Frontal cortex (tissue), 4 donors: ENCODE measurements around the gene COL5A3. TPM values are rescaled to one million over a fixed set of nuclear protein-coding genes. Genes with fewer than 3 reads are reported as not detected.
"Not testable (repeated sequence)": the region's sequence is repeated elsewhere in the genome, so short reads cannot be mapped to it uniquely, and the experiment has no call there.

Source experiments
- DNase-seq, 2 donors: peaks; one replicate each; pipeline ENCODE4 v3.0.0; 2012; ENCODE audit warnings: low spot score in 2 of 2
- FAIRE-seq: peaks from 2 replicates; lab custom pipeline; 2012; peaks lifted over from hg19 to GRCh38; lab: Jason Lieb, UNC
- total RNA-seq: library from RNA; depleted of rRNA; stranded (reverse); fragments of >200 nt; gene quantifications from one replicate; pipeline ENCODE4 v1.2.3, GENCODE V29; 2014
- donor health status: control.
- donor health status: control.
- donor health status: control.

COL5A3 gene
- total RNA-seq, 1 donor from 2014 or later: 0.82 TPM

DNA sequence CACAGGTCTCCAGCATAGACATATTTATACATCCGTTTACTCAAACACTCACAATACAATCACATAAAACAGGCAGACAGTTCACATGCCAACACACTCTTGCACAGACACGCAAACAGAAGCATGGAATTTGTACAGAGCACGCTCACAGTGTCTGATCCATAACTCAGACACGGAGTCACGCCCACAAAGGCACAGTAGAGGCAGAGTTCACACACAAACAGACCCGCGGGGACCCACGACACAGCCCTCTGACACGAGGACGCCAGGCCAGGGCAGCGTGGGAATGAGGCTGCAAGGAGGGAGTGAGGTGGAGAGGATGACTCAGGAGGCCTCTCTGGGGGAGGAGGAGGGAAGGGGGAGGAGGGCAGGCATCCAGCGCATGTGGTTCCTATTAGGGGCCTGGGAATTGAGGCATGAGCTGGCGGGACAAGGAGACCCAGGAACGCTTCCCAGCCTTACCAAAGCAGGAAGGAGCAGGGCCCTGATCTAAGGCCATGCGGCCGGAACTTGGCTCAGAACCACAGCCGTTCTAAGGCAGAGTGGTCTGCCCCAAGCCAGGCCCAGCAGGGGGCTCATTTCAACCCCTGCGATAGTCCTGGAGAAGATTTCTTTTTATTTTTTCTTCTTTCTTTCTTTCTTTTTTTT lies 64.9 kb downstream of the COL5A3 start:
- FAIRE-seq (no peak), DNase-seq (peak in 1 of 2 donors; percentile 53)

DNA sequence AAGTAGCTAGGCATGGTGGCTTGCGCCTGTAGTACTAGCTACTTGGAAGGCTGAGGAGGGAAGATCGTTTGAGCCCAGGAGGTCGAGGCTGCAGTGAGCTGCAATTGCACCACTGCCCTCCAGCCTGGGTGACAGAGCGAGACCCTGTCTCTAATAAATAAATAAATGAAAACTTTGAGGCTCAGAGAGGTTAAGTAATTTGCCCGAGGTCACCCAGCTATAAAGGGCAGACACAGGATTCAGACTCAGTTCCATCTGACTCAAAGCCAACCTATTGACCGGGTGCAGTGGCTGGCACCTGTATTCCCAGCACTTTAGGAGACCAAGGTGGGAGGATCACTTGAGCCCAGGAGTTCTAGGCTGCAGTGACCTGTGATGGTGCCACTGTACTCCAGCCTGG lies 66.6 kb downstream of the COL5A3 start:
- DNase-seq (no peak), FAIRE-seq (no peak)

DNA sequence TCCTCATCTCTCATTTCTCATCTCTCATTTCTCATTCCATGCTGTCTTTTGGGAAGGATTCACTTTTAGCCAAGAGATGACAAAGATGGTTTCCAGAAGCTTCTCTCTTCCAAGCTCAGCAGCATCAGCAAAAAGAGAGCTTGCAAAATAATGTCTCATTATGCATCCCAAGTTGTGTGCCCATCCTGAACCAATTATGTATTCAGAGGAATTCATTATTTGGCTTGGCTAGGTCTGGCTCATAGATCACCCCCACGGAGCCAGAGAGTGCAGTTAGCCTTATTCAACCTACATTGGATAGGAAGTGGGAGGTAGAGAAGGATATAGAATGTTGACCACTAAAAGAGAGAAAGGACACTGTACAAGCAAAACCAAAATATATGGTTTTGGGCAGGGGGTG lies 68.6 kb downstream of the COL5A3 start:
- FAIRE-seq (no peak), DNase-seq (no peak)

DNA sequence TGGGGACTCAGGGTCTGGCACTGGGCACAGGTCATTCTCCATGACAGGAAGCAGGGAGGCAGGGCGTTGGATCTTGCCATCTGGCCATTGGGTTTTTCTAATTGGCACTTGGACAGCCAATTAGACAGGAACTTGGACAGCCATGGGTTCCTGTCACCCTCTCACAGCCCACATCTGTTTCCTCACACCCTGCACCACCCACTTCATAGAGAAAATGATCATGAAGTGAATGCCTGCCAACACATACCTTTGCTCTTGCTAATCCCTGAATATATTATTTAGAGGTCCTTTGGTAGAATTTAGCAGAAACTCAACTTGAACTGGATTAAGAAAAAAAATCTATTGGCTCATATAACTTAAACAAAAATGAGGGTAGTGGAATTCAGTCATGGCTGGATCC lies 69.1 kb downstream of the COL5A3 start:
- no peak for FAIRE-seq
- DNase-seq: no peak

DNA sequence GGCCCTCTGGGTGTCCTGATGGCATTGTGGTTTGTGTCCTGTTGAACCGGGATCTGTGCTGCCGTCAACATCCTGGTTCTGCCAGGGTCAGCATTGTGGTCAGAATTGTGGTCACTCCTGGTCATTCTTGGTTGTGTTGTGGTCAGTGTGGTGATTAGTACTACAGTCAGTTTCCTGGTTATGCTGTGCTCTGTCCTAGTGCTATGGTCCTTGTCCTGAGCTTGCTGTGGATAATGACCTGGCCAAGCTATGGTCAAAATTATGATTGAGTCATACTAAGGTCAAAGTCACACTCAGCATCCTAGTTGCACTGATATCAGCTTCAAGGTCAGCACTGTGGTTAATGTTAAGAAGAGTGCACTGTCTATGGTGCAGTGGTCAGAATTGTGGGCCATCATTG lies 69.5 kb downstream of the COL5A3 start:
- DNase-seq (no peak), FAIRE-seq (no peak)

DNA sequence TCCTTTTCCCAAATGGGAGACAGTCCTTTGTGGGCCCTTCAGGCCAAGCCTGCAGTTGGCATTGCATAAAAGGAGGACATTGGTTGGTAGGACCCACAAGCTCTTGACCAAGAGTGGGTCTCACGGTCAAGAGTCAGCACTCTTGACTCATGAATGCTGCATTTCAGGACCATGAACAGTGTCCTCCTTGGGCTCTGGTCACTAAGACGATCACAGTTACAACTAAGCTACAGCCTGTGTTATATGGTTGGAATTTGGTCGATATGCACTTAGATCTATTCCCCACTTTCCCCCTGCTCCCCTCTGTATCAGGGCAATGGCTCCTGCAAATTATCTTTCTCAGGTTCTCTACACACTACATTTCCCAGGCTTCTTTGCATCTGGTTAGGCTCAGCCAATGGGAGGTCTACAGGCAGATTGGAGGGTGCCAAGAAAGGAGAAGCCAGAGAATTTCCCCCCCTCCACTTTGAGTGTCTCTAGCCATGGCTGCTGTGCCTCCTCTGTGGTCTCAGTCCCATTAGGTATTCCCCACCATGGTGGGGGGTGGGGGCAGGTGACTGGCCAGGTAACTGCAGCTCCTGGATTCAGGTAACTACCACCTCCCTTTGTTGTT lies 70.9 kb downstream of the COL5A3 start:
- FAIRE-seq (no peak), DNase-seq (no peak)

DNA sequence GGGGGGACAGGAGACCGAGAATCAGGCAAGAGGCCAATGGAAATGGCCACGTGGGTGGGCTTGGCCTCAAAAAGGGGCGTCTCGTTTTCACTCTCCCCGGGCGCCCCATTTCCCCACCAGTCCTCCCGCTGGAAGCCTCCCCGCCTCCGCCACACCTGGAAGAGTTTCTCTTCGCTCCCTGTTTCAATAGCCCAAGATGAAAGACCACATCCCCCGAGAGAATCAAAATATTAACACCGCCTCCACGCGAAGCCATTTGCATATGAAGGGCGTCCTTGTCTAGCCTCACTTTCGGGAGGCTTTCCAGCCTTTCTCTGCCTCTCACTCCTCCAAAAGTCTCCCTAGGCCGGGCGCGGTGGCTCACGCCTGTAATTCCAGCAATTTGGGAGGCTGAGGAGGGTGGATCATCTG lies 73.3 kb downstream of the COL5A3 start:
- no peak for DNase-seq
- FAIRE-seq: no peak

DNA sequence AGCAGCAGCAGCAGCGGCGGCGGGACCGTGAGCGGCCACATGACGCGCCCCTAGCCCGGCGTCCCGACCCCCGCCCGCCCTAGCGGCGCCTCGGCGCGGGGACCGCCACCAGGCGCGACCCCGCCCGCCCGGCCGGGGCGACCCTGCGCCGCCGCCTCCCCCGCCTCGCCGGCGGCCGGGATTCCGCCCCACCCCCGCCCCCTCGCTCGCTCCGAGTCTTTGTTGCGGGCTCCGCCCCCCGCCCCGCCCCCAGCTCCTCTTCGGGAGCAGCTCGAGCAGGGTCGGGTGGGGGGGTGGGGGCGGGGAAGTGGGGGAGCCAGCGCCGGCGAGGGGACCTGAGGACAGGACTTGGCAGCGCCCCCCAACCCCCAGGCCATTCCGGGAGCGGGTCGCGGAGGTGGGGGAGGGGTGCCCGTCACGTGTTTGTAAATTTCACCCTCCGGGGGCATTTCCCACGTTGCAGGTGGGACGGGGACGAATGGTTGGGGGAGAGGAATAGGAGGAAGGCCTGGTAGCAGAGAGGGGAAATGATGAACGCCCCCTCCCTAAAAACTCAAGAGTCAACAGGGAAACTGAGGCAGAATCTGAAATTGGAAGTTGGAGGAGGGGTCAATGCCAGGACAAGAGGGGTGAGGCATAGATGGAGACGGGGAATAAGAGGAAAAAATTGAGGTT lies 73.8 kb downstream of the COL5A3 start, which contains the start of gene OLFM2:
OLFM2 (minus strand) TSS at position 190 of the 675 bp plus-strand sequence; CDS start at position 41, 149 bp downstream.
- peak; percentile 61 to 68 for DNase-seq
- FAIRE-seq: no peak

DNA sequence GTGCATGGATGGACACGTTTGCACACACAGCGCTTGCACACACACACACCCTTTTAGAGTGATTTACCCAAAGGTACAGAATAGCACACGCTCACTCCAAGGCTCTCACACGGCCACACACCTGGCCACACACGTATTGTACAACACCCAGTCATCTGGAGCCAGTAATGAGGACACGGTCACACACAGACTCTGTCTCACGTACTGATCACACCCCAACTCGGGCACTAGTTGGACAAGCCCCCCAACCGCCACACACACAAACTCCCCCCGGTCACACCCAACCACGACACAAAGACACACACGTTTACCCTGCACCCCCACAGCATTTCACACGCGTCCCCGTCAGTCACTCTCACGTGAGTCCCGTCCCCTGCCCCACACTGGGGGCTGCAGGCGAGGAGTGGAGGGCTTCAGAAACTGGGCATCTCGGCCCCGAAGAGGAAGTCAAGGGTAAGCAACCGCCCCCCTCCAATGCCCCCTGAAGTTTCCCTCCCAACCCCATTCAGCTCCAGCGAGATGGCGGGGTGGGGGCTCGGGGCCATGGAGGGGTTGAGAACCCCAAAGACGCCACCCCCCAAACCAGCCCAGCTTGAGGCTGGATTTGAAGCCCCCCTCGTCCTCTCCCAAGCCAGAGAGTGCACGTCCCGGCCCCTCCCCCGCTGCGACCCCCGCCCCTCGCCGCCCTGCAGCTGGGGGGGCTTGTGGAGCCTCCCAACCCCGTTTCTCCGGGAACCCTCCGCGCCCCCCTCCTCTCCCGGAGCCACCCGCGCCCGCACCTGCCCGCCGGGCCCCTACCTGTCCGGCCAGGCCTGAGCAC lies 74.6 kb downstream of the COL5A3 start:
- FAIRE-seq: no peak
- DNase-seq: no peak

DNA sequence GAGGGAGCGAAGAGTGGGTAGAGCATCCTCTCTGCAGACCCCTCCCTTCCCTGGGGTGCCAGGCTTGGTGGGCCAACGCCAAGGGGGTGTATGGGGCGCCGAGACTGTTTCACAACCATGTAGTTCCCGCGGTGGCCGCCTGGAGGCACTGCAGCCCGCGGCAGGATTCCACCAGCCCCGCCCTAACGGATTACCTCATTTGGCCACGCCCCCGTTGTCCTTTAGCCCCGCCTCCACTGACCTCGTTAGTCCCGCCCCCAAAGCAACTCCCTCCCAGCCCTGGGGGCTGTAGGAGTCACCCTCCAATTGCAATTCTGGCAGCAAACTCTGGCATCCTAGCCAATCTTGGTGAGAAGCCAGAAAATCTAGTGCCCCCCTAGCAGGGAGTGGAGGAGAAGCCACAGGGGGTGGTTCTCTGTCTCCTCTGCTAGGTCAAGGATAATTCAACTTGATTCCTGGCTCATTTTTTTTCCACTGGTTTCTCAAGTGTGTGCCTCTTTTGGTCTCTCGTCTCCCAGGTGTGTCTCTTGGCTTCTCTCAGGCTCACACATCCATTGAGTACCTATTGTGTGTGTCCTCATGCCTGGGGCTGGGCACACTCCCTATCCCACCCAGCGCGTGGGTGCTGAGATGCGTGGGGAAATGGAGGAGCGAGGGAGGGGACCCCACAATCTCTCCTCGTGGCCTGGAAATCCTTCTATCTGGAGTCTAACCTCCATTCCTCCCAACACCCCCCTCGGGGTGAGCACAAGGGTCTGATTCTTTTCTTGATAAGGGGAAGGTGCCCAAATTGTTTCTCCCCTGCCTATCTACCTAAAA lies 76.0 kb downstream of the COL5A3 start:
- DNase-seq: peak; percentile 72 to 83
- FAIRE-seq: no peak

DNA sequence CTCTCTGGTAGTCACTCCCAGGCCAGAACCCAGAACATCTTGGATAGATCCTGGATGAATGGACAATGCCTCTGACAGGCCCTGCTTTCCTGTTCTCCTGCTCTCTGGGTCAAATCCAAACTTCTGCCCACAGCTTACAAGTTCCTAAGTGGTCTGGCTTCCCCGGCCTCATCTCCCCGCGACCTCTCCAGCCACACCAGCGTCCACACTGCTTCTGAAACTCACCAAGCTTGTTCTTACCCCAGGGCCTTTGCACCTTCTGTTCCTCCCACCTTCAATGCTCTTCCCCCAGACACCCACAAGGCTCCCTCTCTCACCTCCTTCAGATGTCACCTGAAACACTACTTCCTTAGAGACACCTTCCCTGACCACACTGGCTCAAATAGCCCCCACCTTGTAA lies 77.5 kb downstream of the COL5A3 start:
- DNase-seq: no peak
- FAIRE-seq: no peak

DNA sequence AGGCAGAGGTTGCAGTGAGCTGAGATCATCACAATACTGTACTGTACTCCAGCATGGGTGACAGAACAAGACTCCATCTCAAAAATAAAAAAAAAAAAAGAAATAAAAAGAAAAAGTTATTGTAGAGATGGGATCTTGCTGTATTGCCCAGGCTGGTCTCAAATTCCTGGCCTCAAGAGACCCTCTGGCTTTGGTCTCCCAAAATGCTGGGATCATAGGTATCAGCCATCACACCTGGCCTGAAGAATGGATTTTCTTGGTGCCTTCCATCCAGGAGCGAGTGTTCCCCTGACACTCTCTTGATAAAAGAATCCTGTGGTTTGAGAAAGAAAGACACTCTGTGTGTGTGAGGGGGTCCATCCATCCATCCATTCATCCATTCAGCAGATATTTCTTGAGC lies 78.7 kb downstream of the COL5A3 start:
- DNase-seq (no peak), FAIRE-seq (no peak)

DNA sequence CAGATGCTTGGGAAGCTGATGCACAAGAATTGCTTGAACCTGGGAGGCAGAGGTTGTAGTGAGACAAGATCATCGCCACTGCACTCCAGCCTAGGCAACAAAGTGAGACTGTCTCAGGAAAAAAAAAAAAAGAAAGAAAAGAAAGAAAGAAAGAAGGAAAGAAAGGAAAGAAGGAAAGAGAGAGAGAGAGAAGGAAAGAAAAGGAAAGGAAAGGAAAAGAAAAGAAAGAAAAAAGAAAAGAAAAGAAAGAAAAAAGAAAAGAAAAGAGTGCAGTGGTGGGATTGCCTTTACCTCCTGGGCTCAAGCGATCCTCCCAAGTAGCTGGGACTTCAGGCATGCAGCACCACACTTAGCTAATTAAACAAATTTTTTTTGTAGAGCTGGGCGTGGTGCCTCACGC lies 86.9 kb downstream of the COL5A3 start:
- no peak for DNase-seq
- FAIRE-seq: no peak

DNA sequence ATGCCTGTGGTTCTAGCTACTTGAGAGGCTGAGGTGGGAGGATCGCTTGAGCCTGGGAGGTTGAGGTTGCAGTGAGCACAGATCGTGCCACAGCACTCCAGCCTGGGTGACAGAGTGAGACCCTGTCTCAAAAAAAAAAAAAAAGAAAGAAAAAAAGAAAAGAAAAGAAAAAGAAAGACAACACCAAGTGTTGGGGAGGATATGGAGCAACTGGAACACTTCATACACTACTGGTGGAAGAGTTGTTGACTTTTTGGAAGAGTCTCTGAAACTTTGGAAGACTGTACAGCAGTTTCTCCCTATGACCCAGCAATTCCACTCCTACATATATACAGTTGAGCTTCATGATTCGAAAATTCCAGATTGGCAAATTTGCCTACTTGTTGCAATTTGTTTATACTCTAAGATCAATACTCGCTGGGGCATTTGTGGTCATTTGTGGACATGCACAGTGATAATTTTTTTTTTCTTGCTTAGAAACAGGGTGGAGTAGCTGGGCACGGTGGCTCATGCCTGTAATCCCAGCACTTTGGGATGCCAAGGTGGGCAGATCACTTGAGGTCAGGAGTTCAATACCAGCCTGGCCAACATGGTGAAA lies 87.4 kb downstream of the COL5A3 start:
- not testable (repeated sequence) for FAIRE-seq, DNase-seq

DNA sequence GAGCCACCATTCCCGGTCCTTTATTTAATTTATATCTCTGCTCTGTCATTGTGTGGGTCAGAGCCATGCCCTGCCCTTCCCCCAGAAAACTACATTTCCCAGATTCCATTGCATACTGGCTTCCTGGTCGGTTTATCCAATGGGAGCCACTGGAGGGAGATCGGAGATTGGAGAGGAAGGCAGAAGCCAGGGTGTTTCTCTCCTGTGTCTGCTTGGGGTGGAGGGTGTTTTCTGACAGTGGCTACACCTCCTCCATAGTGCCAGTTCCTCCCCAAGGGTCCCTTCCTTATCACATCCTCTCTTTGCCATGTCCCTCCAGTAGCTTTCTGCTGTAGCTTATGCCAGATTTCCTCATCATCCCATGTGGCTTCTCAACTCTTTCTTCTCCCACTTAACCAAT lies 93.0 kb downstream of the COL5A3 start:
- no peak for FAIRE-seq
- DNase-seq: no peak

DNA sequence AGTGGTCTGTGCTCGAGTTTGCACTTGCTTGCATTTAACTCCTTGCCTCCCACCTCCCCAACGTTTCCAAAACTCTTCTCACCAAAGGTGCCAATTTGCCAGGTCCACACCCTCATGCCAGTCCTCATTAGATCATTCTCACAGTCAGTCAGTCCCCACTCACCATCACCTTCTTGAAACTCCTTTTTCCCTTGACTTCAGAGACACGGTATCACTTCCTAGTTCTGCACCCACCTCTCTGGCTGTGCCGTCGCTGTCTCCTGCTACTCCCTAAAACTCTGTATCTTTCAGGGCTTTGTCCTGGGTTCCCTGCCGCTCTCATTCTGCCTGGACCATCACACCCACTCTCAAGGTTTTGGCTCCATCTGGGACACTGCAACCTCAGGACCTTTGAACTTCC lies 93.6 kb downstream of the COL5A3 start:
- FAIRE-seq: no peak
- no peak for DNase-seq

DNA sequence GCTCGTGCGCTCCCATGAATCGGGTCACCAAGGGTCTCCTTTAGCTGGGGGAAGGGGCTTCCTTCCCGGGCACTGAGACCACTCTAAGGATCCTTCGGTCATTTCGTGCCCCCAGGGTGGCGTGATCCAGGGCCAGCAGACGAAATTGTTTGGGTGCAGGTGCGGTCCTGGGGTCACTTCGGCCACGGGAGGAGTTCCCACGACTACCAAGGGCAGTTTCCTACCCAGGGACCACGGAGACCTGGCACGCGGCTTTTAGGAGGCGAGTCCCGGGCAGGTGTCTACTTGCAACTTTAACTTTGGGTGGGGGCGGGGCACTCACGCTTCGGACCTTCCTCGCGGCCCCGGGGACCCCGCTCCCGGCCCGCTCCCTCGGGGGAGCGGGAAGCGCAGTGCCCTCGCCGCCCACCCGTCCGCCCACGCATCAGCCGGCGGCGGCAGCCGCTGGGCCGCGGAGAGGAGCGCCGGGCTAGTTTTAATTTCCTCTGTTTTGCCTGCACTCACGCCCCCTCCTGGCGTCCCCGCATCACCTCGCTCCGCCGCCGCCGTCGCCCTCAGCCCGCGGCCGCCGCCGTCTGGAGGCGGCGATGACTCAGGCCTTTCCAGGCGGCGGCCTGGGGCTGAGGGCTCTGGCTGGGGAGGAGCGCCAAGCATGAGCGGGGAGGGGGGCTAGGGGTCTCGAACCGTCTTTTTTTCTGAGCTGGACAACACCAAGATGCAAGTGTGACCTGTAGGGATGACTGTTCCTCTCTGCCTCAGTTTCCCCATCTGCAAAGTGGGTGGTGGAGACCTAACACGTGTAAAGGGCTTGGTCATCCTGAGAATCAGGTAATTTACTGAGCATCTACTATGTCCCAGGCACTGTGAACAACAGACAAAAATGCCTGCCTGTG lies 95.7 kb downstream of the COL5A3 start:
- FAIRE-seq (no peak), DNase-seq (peak; percentile 68 to 78)

DNA sequence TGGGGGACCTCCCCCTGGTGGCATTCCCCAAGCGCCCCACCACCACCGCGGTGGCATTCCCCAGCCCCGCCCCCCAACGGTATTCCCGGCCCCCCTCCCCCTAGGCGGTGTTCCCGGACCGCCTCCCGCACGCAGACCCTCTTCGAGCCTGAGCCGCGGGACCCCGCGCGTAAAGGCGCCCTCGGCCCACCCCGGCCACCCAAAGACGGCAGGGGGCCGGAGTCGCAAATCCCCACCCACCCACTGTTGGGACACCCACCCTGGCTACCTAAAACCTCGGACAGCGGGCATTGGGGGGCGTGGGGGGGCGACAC lies 96.3 kb downstream of the COL5A3 start:
- FAIRE-seq (no peak), DNase-seq (no peak)
